ENCODE results near the gene CREBBP. TPM values are rescaled to one million over a fixed set of nuclear protein-coding genes. Genes with fewer than 3 reads are reported as not detected.

CREBBP gene
- total RNA-seq, 3 donors from 2014 or later: 44.7 to 47.2 (median 45.3) TPM

DNA sequence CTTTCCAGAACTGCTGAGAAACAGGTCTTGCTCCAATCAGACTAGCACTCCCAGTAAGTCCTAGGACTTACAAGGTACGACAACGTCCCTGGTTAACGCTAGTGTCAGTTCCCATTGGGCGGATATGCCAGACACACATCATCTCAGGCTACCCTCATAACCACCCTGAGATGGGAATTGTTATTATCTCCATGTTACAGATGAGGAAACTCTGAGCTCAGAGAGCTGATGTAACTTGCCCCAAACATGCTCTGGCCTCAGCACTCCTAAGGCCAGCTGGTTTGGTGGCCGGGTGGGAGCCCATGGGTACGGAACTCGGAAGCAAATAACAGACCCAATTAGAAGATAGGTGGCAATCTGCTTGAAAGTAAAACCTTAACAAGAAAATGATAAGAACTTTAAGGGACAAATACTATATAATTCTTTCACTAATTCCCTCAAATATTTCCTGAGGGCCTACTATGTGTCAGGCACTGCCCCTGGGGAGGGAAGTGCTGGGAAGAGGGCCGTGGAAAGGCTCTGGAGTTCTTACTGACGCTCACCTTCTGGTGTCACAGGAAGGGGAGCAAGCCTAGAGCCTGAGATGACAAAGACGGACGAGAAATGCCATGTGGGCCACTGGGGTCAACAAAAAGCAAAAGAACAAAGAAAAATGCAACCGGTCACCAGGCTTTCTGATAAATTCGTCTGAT is 6.9 kb downstream of the CREBBP start:
- H3K9me3 Mint-ChIP-seq: no peaks in the 10 kb centered on the region

GRCh38 chr16:3872216-3872895 is 8.2 kb downstream of the CREBBP start:
- DNase-seq (no peak), ATAC-seq (no peak)
- Mint-ChIP-seq H3K27me3 (ENCODE audit: low read depth) (no peaks in the 10 kb centered on the region), H3K36me3 (ENCODE audit: insufficient read depth) (peaks cover 3% of the 10 kb centered on the region), H3K4me3 (no peak overlapping the region), H3K4me1 (ENCODE audit: low read depth) (peaks cover 93% of the 10 kb centered on the region), H3K9me3 (no peaks in the 10 kb centered on the region)

More for the DNA sequence above, 6.9 kb downstream of the CREBBP start:
- Mint-ChIP-seq H3K4me3 (peak overlapping the region; percentile 12), H3K36me3 (ENCODE audit: insufficient read depth) (peaks cover 14% of the 10 kb centered on the region), H3K27me3 (ENCODE audit: low read depth) (no peaks in the 10 kb centered on the region), H3K4me1 (ENCODE audit: low read depth) (peaks cover 99% of the 10 kb centered on the region)
- ATAC-seq (no peak), DNase-seq (no peak)

DNA sequence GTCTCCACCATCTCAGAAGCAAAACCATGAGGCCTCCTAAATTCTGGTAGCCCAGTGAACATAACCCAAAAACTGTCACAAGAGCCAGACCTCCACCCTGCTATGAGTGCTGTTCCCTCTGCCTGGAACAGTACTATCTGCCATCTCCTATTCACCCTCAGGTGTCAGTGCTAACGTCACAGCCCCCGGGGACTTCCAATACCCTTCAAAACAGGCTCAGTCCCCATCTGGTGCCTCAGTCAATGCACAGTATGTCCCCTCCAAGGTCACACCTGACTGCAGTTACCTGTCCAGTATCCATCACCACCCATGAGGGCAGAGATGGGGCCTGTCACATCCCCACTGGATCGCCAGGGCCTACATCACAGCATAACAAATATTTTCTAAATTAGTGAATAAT is 11.5 kb downstream of the CREBBP start:
- H3K27me3 Mint-ChIP-seq (ENCODE audit: low read depth): no peaks in the 10 kb centered on the region
- peaks cover 90% of the 10 kb centered on the region for H3K4me1 Mint-ChIP-seq (ENCODE audit: low read depth)
- peaks cover 5% of the 10 kb centered on the region for H3K36me3 Mint-ChIP-seq (ENCODE audit: insufficient read depth)
- no peaks in the 10 kb centered on the region for H3K9me3 Mint-ChIP-seq
- no peak for DNase-seq
- no peak overlapping the region for H3K4me3 Mint-ChIP-seq
- no peak for ATAC-seq

GRCh38 chr16:3868556-3868955 is 12.0 kb downstream of the CREBBP start:
- Mint-ChIP-seq H3K4me3 (no peak overlapping the region), H3K9me3 (no peaks in the 10 kb centered on the region), H3K4me1 (ENCODE audit: low read depth) (peaks cover 90% of the 10 kb centered on the region)

GRCh38 chr16:3866703-3867431 is 13.6 kb downstream of the CREBBP start:
- Mint-ChIP-seq H3K27me3 (ENCODE audit: low read depth) (no peaks in the 10 kb centered on the region), H3K9me3 (no peaks in the 10 kb centered on the region), H3K36me3 (ENCODE audit: insufficient read depth) (peaks cover 5% of the 10 kb centered on the region), H3K4me3 (no peak overlapping the region), H3K4me1 (ENCODE audit: low read depth) (peaks cover 88% of the 10 kb centered on the region)
- DNase-seq (no peak), ATAC-seq (no peak)

More at GRCh38 chr16:3868556-3868955, 12.0 kb downstream of the CREBBP start:
- peaks cover 5% of the 10 kb centered on the region for H3K36me3 Mint-ChIP-seq (ENCODE audit: insufficient read depth)
- ATAC-seq (no peak), DNase-seq (no peak)
- no peaks in the 10 kb centered on the region for H3K27me3 Mint-ChIP-seq (ENCODE audit: low read depth)

GRCh38 chr16:3865241-3865640 is 15.3 kb downstream of the CREBBP start:
- Mint-ChIP-seq H3K9me3 (no peaks in the 10 kb centered on the region), H3K36me3 (ENCODE audit: insufficient read depth) (peaks cover 5% of the 10 kb centered on the region), H3K27me3 (ENCODE audit: low read depth) (no peaks in the 10 kb centered on the region), H3K4me1 (ENCODE audit: low read depth) (peaks cover 83% of the 10 kb centered on the region), H3K4me3 (no peak overlapping the region)
- DNase-seq (no peak), ATAC-seq (no peak)

GRCh38 chr16:3864562-3864961 is 16.0 kb downstream of the CREBBP start:
- Mint-ChIP-seq H3K9me3 (no peaks in the 10 kb centered on the region), H3K27me3 (ENCODE audit: low read depth) (no peaks in the 10 kb centered on the region), H3K4me1 (ENCODE audit: low read depth) (peaks cover 83% of the 10 kb centered on the region), H3K4me3 (no peak overlapping the region), H3K36me3 (ENCODE audit: insufficient read depth) (peaks cover 3% of the 10 kb centered on the region)
- DNase-seq (no peak), ATAC-seq (peak; percentile 40 to 56)

GRCh38 chr16:3863587-3863986 is 16.9 kb downstream of the CREBBP start:
- H3K27me3 Mint-ChIP-seq (ENCODE audit: low read depth): no peaks in the 10 kb centered on the region
- H3K4me1 Mint-ChIP-seq (ENCODE audit: low read depth): peaks cover 80% of the 10 kb centered on the region

GRCh38 chr16:3861808-3862451 is 18.6 kb downstream of the CREBBP start:
- H3K4me1 Mint-ChIP-seq (ENCODE audit: low read depth): peaks cover 86% of the 10 kb centered on the region
- H3K4me3 Mint-ChIP-seq: no peak overlapping the region
- ATAC-seq (peak; percentile 44 to 45), DNase-seq (no peak)
- no peaks in the 10 kb centered on the region for H3K9me3 Mint-ChIP-seq
- H3K36me3 Mint-ChIP-seq (ENCODE audit: insufficient read depth): peaks cover 3% of the 10 kb centered on the region
- H3K27me3 Mint-ChIP-seq (ENCODE audit: low read depth): no peaks in the 10 kb centered on the region

More at GRCh38 chr16:3863587-3863986, 16.9 kb downstream of the CREBBP start:
- H3K9me3 Mint-ChIP-seq: no peaks in the 10 kb centered on the region
- DNase-seq (no peak), ATAC-seq (no peak)
- H3K4me3 Mint-ChIP-seq: no peak overlapping the region
- H3K36me3 Mint-ChIP-seq (ENCODE audit: insufficient read depth): peaks cover 3% of the 10 kb centered on the region

DNA sequence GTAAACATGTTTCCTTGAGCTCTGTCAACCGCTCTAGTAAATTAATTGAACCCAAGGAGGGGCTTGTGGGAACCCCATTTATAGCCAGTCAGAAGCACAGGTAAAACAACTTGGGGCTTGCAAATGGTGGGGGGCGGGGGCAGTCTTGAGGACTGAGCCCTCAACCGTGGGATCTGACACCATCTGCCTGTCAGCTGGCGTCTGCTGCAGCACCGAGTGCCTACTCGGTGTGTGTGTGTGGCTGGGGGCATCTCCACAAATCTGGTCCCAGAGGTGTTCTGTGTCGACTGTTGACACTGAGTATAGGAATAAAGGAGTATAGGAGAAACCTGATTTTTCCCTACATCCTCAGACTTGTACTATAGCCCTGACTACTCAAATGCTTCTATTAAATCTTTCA is 20.6 kb downstream of the CREBBP start:
- no peaks in the 10 kb centered on the region for H3K27me3 Mint-ChIP-seq (ENCODE audit: low read depth)
- DNase-seq (no peak), ATAC-seq (no peak)
- peaks cover 83% of the 10 kb centered on the region for H3K4me1 Mint-ChIP-seq (ENCODE audit: low read depth)
- H3K9me3 Mint-ChIP-seq: no peaks in the 10 kb centered on the region
- H3K4me3 Mint-ChIP-seq: no peak overlapping the region
- no peaks in the 10 kb centered on the region for H3K36me3 Mint-ChIP-seq (ENCODE audit: insufficient read depth)

DNA sequence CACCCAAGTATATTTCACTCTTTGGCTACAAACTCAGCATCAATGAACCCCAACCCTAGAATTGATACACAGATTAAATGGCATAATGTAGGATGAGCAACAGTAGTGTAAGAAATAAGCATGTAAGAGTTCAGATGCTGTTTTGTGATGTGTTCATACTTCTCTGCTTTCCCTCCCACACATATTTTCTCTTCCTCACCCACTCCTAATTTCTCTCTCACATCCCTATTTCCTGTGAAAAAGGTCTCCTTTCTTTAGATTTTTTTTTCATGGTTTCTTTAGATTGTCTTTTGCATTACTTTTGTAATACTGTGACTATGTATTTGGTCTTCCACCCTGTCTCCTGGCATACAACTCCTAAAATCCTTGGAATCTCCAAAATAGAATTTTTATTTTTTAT is 21.7 kb downstream of the CREBBP start:
- ATAC-seq: no peak
- Mint-ChIP-seq H3K4me1 (ENCODE audit: low read depth) (peaks cover 85% of the 10 kb centered on the region), H3K9me3 (no peaks in the 10 kb centered on the region), H3K4me3 (no peak overlapping the region), H3K27me3 (ENCODE audit: low read depth) (no peaks in the 10 kb centered on the region), H3K36me3 (ENCODE audit: insufficient read depth) (peaks cover 1% of the 10 kb centered on the region)
- no peak for DNase-seq

DNA sequence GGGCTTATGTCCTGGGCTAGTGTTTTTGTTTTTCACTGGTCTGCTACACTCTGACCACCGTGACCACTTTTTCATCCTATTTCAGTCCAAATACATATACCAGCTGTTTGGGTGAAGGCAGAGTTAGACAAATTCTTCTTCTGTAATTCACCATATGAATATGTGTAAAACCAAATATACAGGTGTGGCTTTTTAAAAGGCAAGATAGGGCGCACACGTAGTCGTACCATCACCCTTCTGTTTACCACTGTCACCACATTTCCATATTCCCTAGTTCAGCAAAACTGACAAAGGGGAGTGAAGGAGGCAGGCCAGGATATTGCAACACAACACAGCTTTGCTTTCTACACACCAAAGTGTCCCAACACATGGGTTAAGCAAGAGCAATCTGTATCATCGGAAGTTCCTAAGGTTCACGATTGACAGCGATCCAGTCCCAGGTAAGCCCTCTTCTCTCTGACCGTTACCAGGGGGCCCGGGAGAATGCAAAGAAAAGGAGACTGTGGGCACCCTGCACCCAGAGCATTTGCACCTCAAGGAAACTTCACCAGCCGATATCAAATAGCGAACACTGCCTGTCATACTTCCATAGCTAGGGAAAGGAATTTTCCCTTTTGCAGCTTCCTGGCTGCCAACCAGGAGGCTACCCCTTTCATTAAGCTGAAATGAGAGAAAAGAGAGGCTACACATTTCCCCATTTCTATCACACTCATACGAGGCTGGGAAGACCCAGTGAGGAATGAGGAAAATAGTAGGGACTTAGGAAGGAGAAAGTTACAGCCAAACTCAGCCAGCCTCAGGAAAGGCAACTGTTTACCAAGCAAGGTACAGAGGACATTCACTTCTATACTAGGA is 23.1 kb downstream of the CREBBP start:
- DNase-seq (no peak), ATAC-seq (peak; percentile 35 to 55)
- Mint-ChIP-seq H3K4me1 (ENCODE audit: low read depth) (peaks cover 84% of the 10 kb centered on the region), H3K9me3 (no peaks in the 10 kb centered on the region), H3K4me3 (no peak overlapping the region), H3K27me3 (ENCODE audit: low read depth) (no peaks in the 10 kb centered on the region), H3K36me3 (ENCODE audit: insufficient read depth) (peaks cover 1% of the 10 kb centered on the region)

- H3K9me3 Mint-ChIP-seq: no peaks in the 10 kb centered on the region
- H3K27me3 Mint-ChIP-seq (ENCODE audit: low read depth): no peaks in the 10 kb centered on the region
- H3K4me1 Mint-ChIP-seq (ENCODE audit: low read depth): peaks cover 78% of the 10 kb centered on the region
- H3K4me3 Mint-ChIP-seq: no peak overlapping the region
- peaks cover 1% of the 10 kb centered on the region for H3K36me3 Mint-ChIP-seq (ENCODE audit: insufficient read depth)
- DNase-seq: no peak
- no peak for ATAC-seq
Measured at GRCh38 chr16:3856367-3857141, 24.0 kb downstream of the CREBBP start.

Measured in activated T-cell treated with anti-CD3 and anti-CD28 coated beads, Interleukin-2, amount 50 U/mL, for 4 hours (primary cell).